OCI-LY7 (cell line): ENCODE data around the gene ZNF438.

ENCODE experiments used
- CTCF ChIP-seq: fragments of 200-600 bp; sonication (generic); conservative IDR thresholded peaks from 2 replicates; pipeline ENCODE4 v1.5.1; 2014; ENCODE audit warnings: mild to moderate bottlenecking, antibody characterized with exemption, low read length, moderate library complexity, mixed read lengths
- EZH2phosphoT487 ChIP-seq: fragments of 200-600 bp; sonication (generic); IDR thresholded peaks from 2 replicates; pipeline ENCODE4 v1.6.1; 2018; ENCODE audit warnings: low read depth, borderline replicate concordance, mild to moderate bottlenecking, mixed run types, antibody characterized with exemption, low read length, moderate library complexity, mixed read lengths

DNA sequence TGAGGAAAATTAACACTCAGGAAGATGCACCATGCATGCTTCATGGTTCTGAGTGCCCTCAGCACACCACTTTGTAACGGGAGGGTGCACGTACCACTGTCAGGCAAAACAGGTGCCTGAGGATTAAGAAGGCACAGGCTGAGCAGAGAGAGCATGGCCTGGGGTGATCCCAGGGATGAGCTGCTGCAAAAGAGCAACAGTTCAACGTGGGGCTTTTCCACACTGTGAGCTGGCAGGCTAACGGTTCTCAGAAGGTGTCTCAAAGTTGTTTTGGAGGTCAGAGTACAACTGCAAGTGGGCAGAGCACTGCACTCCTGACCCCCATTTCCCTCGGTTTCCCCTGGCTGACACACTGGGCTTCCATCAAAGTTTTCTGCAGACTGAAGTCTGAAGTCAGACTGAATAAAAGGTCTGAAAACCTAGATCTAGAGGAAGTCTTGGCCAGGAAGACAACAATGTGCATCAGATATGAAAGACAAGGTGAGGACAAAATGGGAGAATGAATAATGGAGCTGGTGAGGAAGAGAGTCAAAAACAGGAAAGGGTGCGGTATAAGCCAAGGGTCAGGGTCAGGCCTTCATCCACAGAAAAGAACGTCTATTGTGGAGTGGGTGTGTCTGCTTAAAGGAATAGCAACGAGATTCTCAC lies 20.5 kb downstream of the ZNF438 start:
- no peak for TF ChIP-seq CTCF
- no peak for TF ChIP-seq EZH2phosphoT487
